ENCODE data around the gene WASF1. TPM values are rescaled to one million over a fixed set of nuclear protein-coding genes. Genes with fewer than 3 reads are reported as not detected.

Gene WASF1
- total RNA-seq, 1 experiment from 2014 or later: 28.6 TPM

DNA sequence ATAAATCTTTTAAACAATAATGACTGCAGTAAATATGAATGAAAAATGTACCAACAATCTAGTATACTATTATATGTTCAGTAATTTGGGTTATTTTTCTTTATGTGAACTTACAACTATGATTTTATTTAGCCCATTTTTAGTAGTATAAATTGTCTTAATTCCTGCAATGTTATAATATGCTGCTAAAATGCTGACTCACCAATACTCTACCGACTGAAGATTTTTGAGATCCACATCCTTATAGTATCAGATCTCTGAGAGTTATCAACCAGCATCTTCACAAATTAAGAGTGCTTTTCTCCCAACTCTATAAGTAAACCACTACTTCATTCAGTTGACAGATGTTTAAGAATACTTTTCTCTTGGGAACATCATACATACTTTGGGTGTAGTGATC is 17.4 kb upstream of the WASF1 start:
- H3K9me3 Mint-ChIP-seq: no peaks in the 10 kb centered on the region
- TF ChIP-seq, protein P1, sequence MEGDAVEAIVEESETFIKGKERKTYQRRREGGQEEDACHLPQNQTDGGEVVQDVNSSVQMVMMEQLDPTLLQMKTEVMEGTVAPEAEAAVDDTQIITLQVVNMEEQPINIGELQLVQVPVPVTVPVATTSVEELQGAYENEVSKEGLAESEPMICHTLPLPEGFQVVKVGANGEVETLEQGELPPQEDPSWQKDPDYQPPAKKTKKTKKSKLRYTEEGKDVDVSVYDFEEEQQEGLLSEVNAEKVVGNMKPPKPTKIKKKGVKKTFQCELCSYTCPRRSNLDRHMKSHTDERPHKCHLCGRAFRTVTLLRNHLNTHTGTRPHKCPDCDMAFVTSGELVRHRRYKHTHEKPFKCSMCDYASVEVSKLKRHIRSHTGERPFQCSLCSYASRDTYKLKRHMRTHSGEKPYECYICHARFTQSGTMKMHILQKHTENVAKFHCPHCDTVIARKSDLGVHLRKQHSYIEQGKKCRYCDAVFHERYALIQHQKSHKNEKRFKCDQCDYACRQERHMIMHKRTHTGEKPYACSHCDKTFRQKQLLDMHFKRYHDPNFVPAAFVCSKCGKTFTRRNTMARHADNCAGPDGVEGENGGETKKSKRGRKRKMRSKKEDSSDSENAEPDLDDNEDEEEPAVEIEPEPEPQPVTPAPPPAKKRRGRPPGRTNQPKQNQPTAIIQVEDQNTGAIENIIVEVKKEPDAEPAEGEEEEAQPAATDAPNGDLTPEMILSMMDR (conservative IDR thresholded peaks at IDR 0.05): no peak
- Histone ChIP-seq H3K79me2 (ENCODE audit: insufficient read depth, low read length) (peaks cover 1% of the 10 kb centered on the region; the same call in 1 of the 2 replicates), H2BK120ac (ENCODE audit: low read depth, low read length, poor library complexity, severe bottlenecking) (no peak overlapping the region), H3K23ac (ENCODE audit: insufficient read length, low read depth, low read length) (no peak overlapping the region), H4K91ac (ENCODE audit: insufficient read length, low read depth, low read length) (no peak overlapping the region), H3K14ac (ENCODE audit: insufficient read depth, low read length) (no peak overlapping the region), H2BK12ac (ENCODE audit: insufficient read length, low read depth, low read length) (no peak overlapping the region), H4K5ac (ENCODE audit: insufficient read length, low read depth, low read length) (no peak overlapping the region), H2AFZ (ENCODE audit: low read length) (no peak overlapping the region), H4K8ac (replicated peaks; ENCODE audit: insufficient read length, low read depth, low read length) (no peak overlapping the region), H2BK20ac (ENCODE audit: low read depth, low read length, poor library complexity, severe bottlenecking) (no peak overlapping the region), H3K56ac (ENCODE audit: insufficient read length, low read depth, low read length) (no peak overlapping the region), H2BK15ac (ENCODE audit: low read depth, low read length) (no peak overlapping the region), H3K23me2 (ENCODE audit: insufficient read length, low read depth, low read length, poor library complexity, severe bottlenecking) (no peaks in the 10 kb centered on the region), H3T11ph (ENCODE audit: low read length) (no peak overlapping the region), H3K4me1 (ENCODE audit: insufficient read depth, low read length) (no peaks in the 10 kb centered on the region), H3K4me2 (ENCODE audit: insufficient read depth, insufficient read length, low read length) (no peak overlapping the region), H3K4ac (ENCODE audit: low read depth, low read length) (no peak overlapping the region), H3K9me3 (ENCODE audit: control insufficient read depth, low read depth, low read length) (no peaks in the 10 kb centered on the region), H3K27ac (ENCODE audit: insufficient read length, low read depth, low read length) (no peak overlapping the region), H4K20me1 (ENCODE audit: control insufficient read depth, insufficient read depth, insufficient read length) (no peaks in the 10 kb centered on the region), H3K18ac (ENCODE audit: insufficient read length, low read depth, low read length) (no peak overlapping the region), H3K79me1 (ENCODE audit: insufficient read depth, low read depth, low read length, poor library complexity, severe bottlenecking) (peaks cover 3% of the 10 kb centered on the region), H3K9ac (ENCODE audit: extremely low read depth, insufficient read length, low read length) (no peak overlapping the region), H2BK5ac (ENCODE audit: insufficient read length, low read length) (no peak overlapping the region), H3K27me3 (ENCODE audit: insufficient read depth, low read length) (no peaks in the 10 kb centered on the region), H2AK5ac (ENCODE audit: insufficient read length, low read length) (no peak overlapping the region)
- DNase-seq: no peak
- no peak overlapping the region for H3K4me3 Mint-ChIP-seq
- peaks cover 4 to 7% of the 10 kb centered on the region in 2 experiments for H3K4me1 Mint-ChIP-seq
- H3K36me3 Mint-ChIP-seq (ENCODE audit: insufficient read depth in 1 of 3, low read depth in 3 of 3): peaks cover 15 to 24% (median 20%) of the 10 kb centered on the region in 3 experiments; a peak in 6 of 7 replicates
- no peaks in the 10 kb centered on the region for H3K27me3 Mint-ChIP-seq (ENCODE audit: low read depth)
- H3K27ac Mint-ChIP-seq: no peak overlapping the region
- WGBS (ENCODE audit: extremely low coverage, insufficient read length, low lambda C conversion rate): no CpG with 5 or more reads among the region's 1 CpG

Data from H9 (cell line).